HFF-Myc (cell line): ENCODE data around the gene MPV17.

Experiments used
- DNase-seq: peaks from one replicate; pipeline ENCODE4 v3.0.0-alpha.2; 2011; ENCODE audit warnings: low read depth; ENCODE audit errors: extremely low read depth
- H3K4me3 ChIP-seq: replicated peaks from 2 replicates; pipeline ENCODE4 v1.5.1; 2011; ENCODE audit warnings: low read depth, mild to moderate bottlenecking, control low read depth, low read length
- TF ChIP-seq, protein P1 (sequence below): IDR thresholded peaks from 2 replicates; pipeline ENCODE4 v1.5.1; 2012; ENCODE audit warnings: mild to moderate bottlenecking, low read depth, low read length, control low read depth; ENCODE audit errors: missing control alignments

MPV17 gene

DNA sequence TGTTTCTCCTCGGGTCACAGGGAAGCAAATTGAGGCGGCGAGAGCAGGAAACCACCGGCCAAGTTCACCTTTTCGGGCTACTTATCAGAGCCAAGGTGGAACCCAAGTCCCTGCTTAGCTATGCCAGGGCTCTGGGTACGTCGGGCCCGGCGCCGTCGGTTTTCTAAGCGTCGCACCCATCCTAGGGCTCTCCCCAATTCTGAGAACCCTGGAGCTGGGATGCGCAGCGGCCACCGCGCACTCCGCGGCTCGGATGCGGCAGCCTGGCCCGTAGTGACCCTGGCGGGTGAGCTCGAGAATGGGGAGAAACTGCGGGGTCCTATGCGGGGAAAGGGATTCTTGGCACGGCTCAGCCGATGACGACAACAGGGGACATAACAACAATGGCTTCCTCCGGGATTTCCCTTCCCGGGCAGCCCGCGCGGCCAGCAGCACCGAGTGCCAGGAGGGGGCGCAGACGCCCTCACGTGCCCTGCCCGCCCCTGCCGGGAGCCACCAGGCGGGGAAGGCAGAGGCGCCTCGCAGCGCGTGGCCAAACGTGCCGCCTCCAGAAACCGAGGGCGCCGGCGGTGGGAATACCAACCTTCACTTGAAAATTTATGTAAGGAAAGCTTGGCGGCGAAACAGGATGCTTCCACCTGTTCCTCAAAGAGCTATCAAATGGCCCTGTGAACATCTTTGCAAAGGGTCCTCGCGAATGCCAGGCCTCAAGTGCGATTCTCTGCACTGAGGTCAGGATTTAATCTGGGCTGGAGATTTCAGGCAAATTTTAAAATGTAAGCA, 58.0 kb downstream of the MPV17 start:
- H3K4me3 ChIP-seq = peak overlapping the region; percentile 34
- no peak for DNase-seq
- TF ChIP-seq, protein P1, sequence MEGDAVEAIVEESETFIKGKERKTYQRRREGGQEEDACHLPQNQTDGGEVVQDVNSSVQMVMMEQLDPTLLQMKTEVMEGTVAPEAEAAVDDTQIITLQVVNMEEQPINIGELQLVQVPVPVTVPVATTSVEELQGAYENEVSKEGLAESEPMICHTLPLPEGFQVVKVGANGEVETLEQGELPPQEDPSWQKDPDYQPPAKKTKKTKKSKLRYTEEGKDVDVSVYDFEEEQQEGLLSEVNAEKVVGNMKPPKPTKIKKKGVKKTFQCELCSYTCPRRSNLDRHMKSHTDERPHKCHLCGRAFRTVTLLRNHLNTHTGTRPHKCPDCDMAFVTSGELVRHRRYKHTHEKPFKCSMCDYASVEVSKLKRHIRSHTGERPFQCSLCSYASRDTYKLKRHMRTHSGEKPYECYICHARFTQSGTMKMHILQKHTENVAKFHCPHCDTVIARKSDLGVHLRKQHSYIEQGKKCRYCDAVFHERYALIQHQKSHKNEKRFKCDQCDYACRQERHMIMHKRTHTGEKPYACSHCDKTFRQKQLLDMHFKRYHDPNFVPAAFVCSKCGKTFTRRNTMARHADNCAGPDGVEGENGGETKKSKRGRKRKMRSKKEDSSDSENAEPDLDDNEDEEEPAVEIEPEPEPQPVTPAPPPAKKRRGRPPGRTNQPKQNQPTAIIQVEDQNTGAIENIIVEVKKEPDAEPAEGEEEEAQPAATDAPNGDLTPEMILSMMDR = peak; percentile 71

GRCh38 chr2:27264253-27264752, 58.6 kb downstream of the MPV17 start:
- DNase-seq = no peak
- TF ChIP-seq, protein P1 = no peak
- peak overlapping the region; percentile 34 for H3K4me3 ChIP-seq

DNA sequence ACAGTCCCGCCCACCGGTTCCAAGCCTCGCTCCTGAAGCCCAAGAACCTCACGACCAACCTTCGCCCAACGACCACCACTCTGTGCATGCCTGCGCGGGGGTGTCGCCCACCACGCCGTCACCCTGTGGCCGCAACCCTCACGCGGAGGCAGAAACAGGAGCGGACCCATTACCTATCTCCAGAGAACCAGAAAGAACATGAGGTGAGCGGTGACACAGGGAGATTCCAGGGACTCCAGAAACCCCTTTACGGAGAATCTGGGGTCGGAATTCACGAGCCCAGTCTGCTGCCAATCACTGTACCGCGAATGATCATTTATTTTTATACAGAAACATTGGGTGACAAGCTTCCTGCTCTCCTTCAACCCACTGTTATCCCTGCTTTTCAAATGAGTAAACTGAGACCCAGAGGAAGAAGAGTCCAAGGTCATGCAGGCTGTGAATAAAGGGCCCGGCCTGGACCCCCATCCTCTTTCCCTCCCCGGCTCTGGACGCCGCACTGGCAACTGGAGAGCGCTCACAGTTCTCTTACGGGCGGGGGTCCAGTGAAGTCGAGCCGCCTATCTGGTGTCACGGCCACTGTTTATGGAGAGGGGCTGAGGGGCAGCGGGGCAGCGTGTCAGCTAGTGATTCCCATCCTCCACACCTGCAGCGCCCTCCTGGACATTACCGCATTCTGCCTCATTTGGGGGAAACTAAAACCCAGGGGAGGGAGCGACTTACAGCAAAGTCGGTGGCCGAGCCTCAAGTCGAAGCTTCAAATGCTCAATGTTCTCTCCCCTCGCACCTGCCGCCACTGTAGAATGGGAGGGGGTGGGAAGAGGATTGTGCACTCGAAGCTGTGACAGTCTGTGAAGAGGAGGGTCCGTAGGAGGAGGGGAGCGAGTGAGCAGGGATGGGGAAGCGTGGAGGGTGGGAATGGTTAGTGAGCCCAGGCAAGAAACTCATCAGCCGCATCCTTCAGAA, 59.3 kb downstream of the MPV17 start:
- H3K4me3 ChIP-seq = peak overlapping the region; percentile 34
- TF ChIP-seq, protein P1 = no peak
- no peak for DNase-seq

DNA sequence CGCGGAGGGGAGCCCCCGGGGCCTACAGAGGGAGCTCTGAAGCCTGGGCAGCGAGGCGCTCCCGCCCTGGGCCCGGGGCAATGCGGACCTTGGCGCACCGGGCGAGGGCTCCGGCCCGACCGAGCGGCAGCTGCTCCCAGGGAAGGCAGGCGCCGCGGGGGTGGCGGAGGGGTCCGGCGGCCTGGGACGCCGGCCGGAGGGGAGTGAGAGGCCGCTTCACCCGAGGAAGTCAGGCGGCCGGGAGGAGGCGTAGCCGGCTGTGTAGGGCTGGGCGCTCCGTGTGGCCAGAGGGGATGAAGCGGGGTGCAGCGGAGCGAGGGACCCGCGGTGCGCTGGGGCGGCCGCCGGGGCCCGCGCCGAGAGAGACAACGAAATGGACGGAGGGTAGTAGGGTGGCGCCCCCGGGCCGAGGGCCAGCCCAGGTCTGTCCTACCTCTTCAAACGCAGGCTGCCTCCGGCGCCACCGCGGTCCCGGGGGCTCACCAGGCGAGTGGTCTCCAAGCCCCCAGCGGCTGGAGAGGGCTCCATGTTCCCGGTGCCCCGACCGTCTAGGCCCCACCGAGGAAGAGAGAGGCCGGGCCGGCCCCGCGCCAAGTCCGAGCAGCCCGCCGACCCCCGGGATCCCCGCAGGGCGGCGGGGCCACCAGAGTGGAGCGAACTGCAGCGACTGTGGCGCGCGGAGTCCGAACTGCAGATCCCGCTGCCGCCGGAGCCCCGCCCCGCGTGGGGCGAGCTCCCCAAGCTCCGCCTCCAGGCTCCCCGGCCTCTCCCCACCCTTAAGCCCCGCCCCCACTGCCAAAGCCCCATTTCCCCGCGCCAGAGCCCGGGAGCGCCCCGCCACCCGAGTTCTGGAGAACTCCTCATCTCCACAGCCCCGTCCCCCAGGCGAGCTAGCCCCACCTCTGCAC, 60.3 kb downstream of the MPV17 start, which contains the start of gene SLC30A3:
SLC30A3 (minus strand) TSS at position 669 of the 908 bp plus-strand sequence; CDS start at position 528, 141 bp downstream.
- peak within 1 kb of the TSS; percentile 29 for H3K4me3 ChIP-seq
- DNase-seq = no peak
- TF ChIP-seq, protein P1 = no peak

DNA sequence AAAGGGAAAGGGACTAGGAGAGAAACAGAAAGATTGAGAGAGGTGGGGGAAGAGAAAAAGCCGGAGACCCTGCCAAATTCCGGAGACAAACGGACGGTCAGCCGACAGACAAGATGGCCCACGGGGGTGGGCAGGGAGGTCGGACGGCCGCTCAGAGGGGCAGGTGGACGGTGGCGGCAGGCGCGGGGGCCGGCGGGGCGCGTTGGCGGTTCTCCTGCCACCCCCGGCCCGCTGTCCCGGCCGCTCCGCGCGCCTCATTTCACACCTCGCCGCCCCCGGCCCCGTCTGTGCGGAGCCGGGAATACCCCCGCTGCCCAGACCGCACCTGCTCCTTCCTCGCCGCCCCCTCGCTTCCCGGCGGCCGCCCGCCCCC, 61.0 kb downstream of the MPV17 start:
- H3K4me3 ChIP-seq = no peak overlapping the region
- TF ChIP-seq, protein P1 = no peak
- no peak for DNase-seq
